ENCODE measurements around the gene ARHGEF10L.
"Not testable (repeated sequence)": the region's sequence is repeated elsewhere in the genome, so short reads cannot be mapped to it uniquely, and the experiment has no call there.

The ARHGEF10L gene

GRCh38 chr1:17539477-17540254, at the start of gene ARHGEF10L:
Gene ARHGEF10L (plus strand): TSS chr1:17539698. CDS start chr1:17580596, 40,898 bp downstream.
- Histone ChIP-seq H3K4me1 (ENCODE audit: control insufficient read depth, insufficient read depth, low read length) (peaks cover 20% of the 10 kb centered on the region), H3K27ac (ENCODE audit: low read depth, low read length) (peak within 1 kb of the TSS; percentile 84), H3K9ac (ENCODE audit: low read length) (peak within 1 kb of the TSS; percentile 88), H3K36me3 (ENCODE audit: control insufficient read depth, insufficient read depth, low read length) (no peaks in the 10 kb centered on the region), H3K27me3 (ENCODE audit: control insufficient read depth, insufficient read depth, low read length) (no peaks in the 10 kb centered on the region), H3K4me3 (ENCODE audit: low read length) (peak within 1 kb of the TSS; percentile 73)

GRCh38 chr1:17489768-17490417, 49.6 kb upstream of the ARHGEF10L start:
- not testable (repeated sequence) for H3K4me3 ChIP-seq (ENCODE audit: low read length); H3K9ac ChIP-seq (ENCODE audit: low read length); H3K27ac ChIP-seq (ENCODE audit: low read depth, low read length); H3K36me3 ChIP-seq (ENCODE audit: control insufficient read depth, insufficient read depth, low read length); H3K27me3 ChIP-seq (ENCODE audit: control insufficient read depth, insufficient read depth, low read length); H3K4me1 ChIP-seq (ENCODE audit: control insufficient read depth, insufficient read depth, low read length)

DNA sequence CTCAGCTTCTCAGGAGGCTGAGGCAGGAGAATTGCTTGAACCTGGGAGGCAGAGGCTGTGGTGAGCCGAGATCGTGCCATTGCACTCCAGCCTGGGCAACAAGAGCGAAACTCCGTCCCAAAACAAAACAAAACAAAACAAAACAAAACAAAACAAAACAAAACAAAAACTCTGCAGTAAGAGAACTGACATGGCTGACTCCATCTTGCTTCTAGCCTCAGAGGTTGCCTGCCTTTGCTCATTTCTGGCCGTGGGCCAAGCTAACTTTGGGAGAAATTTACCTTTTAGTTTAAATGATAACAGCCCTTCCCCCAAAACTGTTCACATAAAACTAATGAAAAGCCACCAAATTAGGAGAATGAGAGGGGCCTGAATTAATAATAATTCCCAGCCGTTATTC, 48.8 kb upstream of the ARHGEF10L start:
- not testable (repeated sequence) for H3K36me3 ChIP-seq (ENCODE audit: control insufficient read depth, insufficient read depth, low read length); H3K27ac ChIP-seq (ENCODE audit: low read depth, low read length); H3K4me1 ChIP-seq (ENCODE audit: control insufficient read depth, insufficient read depth, low read length); H3K4me3 ChIP-seq (ENCODE audit: low read length); H3K27me3 ChIP-seq (ENCODE audit: control insufficient read depth, insufficient read depth, low read length); H3K9ac ChIP-seq (ENCODE audit: low read length)

DNA sequence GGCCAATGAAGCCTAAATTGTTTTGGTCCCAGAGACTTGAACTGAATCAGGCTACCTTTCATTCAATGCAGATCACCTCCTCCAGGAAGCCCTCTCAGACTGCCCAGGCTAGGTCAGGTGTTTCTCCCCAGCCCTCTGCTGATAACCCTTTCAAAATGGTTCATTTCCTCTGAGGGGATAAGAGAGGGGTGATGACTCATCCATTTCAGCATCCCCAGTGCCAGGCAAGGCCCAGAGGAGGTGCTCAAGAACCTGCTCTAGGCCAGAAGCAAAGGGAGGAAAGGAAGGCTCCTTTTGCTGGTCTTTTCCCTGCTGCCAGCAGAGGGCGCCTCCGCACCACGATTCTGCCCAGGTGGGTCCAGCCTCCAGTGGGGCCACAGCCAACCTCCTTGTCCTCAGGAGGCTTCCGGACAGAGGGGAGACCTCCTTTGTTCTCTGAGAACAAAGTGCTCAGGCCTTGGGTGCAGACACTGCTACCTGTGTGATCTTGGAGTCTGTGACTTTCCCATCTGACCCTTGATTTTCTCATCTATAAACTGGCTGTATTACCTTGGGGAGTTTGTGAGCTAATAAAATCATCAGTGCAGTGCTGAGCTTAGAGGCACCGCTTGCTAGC, 45.3 kb upstream of the ARHGEF10L start:
- Histone ChIP-seq H3K27me3 (ENCODE audit: control insufficient read depth, insufficient read depth, low read length) (no peaks in the 10 kb centered on the region), H3K27ac (ENCODE audit: low read depth, low read length) (no peak overlapping the region), H3K36me3 (ENCODE audit: control insufficient read depth, insufficient read depth, low read length) (no peaks in the 10 kb centered on the region), H3K4me3 (ENCODE audit: low read length) (no peak overlapping the region), H3K4me1 (ENCODE audit: control insufficient read depth, insufficient read depth, low read length) (peaks cover under 1% of the 10 kb centered on the region), H3K9ac (ENCODE audit: low read length) (no peak overlapping the region)

DNA sequence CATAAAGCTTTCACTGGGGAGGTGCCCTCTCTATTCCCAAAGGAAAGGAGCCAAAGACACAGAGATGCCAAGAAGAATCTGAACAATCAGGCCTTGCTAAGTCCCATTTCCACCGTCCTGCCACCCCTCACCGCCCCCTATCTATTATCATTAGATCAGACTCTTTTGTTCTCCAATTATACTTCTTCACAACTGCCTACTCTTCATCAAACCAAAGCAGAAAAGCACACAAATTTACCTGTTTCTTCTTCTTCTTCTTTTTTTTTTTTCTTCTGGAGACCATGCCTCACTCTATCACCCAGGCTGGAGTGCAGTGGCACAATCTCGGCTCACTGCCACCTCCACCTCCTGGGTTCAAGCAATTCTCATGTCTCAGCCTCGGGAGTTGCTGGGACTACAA, 43.1 kb upstream of the ARHGEF10L start:
- Histone ChIP-seq H3K4me1 (ENCODE audit: control insufficient read depth, insufficient read depth, low read length) (no peaks in the 10 kb centered on the region), H3K27me3 (ENCODE audit: control insufficient read depth, insufficient read depth, low read length) (no peaks in the 10 kb centered on the region), H3K9ac (ENCODE audit: low read length) (no peak overlapping the region), H3K27ac (ENCODE audit: low read depth, low read length) (no peak overlapping the region), H3K36me3 (ENCODE audit: control insufficient read depth, insufficient read depth, low read length) (no peaks in the 10 kb centered on the region), H3K4me3 (ENCODE audit: low read length) (no peak overlapping the region)

DNA sequence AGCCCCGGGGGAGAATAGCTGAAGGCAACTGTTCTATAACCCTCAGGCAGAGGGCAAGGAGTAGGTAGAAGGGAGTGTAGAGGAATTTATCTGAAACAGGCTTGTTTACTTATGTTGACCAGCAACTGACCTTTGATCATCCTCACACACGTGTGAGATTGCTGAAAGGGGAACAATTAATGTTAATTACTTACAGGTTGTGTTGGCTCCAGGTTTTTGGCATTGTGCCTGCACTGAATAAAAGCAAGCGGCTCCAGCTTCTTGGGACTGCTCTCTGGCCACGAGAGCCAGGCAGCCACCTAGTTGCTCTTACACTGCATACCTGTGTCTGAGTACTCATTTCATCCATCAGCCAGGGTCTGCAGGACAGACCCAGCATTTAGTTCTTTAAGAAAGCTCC, 41.3 kb upstream of the ARHGEF10L start:
- H3K36me3 ChIP-seq (ENCODE audit: control insufficient read depth, insufficient read depth, low read length): no peaks in the 10 kb centered on the region
- no peak overlapping the region for H3K4me3 ChIP-seq (ENCODE audit: low read length)
- H3K27ac ChIP-seq (ENCODE audit: low read depth, low read length): no peak overlapping the region
- no peaks in the 10 kb centered on the region for H3K27me3 ChIP-seq (ENCODE audit: control insufficient read depth, insufficient read depth, low read length)
- H3K9ac ChIP-seq (ENCODE audit: low read length): no peak overlapping the region
- no peaks in the 10 kb centered on the region for H3K4me1 ChIP-seq (ENCODE audit: control insufficient read depth, insufficient read depth, low read length)

DNA sequence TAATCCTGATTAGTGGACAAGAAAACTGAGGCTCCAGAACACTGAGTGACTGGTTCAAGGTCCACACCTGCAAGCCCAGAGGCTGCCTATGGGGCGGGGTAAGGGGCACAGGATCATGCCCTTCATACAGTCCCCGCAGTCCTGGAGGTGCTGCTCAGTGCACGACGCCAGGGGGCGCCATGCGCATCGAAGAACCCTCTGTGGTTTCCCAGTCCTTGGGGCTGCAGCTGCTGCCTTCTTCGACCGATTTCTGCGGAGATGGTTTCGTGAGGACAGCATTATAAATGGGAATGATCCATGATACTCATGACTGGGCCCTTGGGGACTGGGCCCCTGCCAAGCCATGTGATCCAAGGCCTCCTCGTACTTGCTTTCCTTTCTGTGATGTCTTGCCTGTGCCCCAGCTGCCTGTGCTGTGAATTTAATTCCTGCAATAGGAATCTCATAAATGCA, 37.1 kb upstream of the ARHGEF10L start:
- no peaks in the 10 kb centered on the region for H3K4me1 ChIP-seq (ENCODE audit: control insufficient read depth, insufficient read depth, low read length)
- H3K4me3 ChIP-seq (ENCODE audit: low read length): no peak overlapping the region
- no peaks in the 10 kb centered on the region for H3K27me3 ChIP-seq (ENCODE audit: control insufficient read depth, insufficient read depth, low read length)
- H3K27ac ChIP-seq (ENCODE audit: low read depth, low read length): no peak overlapping the region
- no peaks in the 10 kb centered on the region for H3K36me3 ChIP-seq (ENCODE audit: control insufficient read depth, insufficient read depth, low read length)
- H3K9ac ChIP-seq (ENCODE audit: low read length): no peak overlapping the region

DNA sequence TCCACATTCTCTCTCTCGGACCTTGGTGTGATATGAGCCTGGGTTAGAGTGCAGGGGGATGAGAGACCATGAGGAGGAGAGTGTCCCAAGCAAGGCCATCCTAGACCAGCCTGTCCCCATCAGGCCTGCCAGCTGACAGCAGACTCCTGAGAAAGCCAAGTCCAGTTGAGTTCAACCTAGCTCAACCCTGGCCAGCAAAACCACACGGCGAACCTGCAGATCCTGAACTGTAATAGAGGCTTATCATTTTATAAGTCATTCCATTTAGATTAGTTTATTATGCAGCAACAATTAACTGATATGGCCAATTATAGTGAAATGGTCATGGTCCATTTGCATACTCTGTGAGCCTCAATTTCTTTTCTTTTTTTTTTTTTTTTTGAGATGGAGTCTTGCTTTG, 36.4 kb upstream of the ARHGEF10L start:
- Histone ChIP-seq H3K27ac (ENCODE audit: low read depth, low read length) (no peak overlapping the region), H3K9ac (ENCODE audit: low read length) (no peak overlapping the region), H3K4me1 (ENCODE audit: control insufficient read depth, insufficient read depth, low read length) (no peaks in the 10 kb centered on the region), H3K4me3 (ENCODE audit: low read length) (no peak overlapping the region), H3K27me3 (ENCODE audit: control insufficient read depth, insufficient read depth, low read length) (no peaks in the 10 kb centered on the region), H3K36me3 (ENCODE audit: control insufficient read depth, insufficient read depth, low read length) (no peaks in the 10 kb centered on the region)

DNA sequence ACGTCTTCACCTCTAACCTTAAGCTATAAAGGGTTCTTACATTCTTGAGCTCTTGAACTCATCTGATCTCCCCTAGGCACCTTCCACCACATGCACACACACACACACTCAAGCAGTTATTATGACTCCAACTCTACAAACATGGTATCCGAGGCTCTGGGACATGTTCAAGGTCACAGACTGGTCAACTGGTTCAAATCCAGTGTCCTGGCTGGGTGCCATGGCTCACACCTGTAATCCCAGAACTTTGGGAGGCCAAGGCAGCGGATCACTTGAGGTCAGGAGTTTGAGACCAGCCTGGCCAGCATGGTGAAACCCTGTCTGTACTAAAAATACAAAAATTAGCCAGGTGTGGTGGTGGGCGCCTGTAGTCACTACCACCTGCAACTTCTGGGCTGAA, 32.3 kb upstream of the ARHGEF10L start:
- H3K27ac ChIP-seq (ENCODE audit: low read depth, low read length); H3K9ac ChIP-seq (ENCODE audit: low read length); H3K4me1 ChIP-seq (ENCODE audit: control insufficient read depth, insufficient read depth, low read length); H3K27me3 ChIP-seq (ENCODE audit: control insufficient read depth, insufficient read depth, low read length); H3K36me3 ChIP-seq (ENCODE audit: control insufficient read depth, insufficient read depth, low read length); H3K4me3 ChIP-seq (ENCODE audit: low read length): not testable (repeated sequence)

DNA sequence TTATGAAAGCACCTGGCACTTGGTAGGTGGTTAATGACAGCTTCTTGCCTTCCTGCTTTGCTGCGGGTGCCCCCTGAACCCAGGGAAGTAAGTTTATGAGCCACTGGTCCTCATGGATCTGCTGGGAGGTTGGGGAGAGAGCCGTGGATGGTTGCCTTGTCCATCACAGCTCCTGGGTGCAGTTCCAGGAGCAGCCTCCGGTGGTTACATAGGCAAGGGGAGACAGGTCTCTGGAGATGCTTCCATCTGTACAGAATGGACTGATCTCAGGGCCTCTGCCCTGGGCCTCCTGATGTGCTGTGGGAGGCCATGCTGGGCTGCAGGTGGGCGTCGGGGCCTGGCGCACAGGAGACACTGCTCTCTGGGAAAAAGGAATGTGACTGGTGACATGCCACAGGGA, 31.6 kb upstream of the ARHGEF10L start:
- H3K4me3 ChIP-seq (ENCODE audit: low read length): no peak overlapping the region
- H3K4me1 ChIP-seq (ENCODE audit: control insufficient read depth, insufficient read depth, low read length): no peaks in the 10 kb centered on the region

GRCh38 chr1:17509363-17509762, 30.1 kb upstream of the ARHGEF10L start:
- H3K27ac ChIP-seq (ENCODE audit: low read depth, low read length): no peak overlapping the region
- no peak overlapping the region for H3K9ac ChIP-seq (ENCODE audit: low read length)
- H3K4me3 ChIP-seq (ENCODE audit: low read length): no peak overlapping the region
- no peaks in the 10 kb centered on the region for H3K36me3 ChIP-seq (ENCODE audit: control insufficient read depth, insufficient read depth, low read length)
- no peaks in the 10 kb centered on the region for H3K4me1 ChIP-seq (ENCODE audit: control insufficient read depth, insufficient read depth, low read length)
- H3K27me3 ChIP-seq (ENCODE audit: control insufficient read depth, insufficient read depth, low read length): no peaks in the 10 kb centered on the region

More for the DNA sequence above, 31.6 kb upstream of the ARHGEF10L start:
- Histone ChIP-seq H3K27me3 (ENCODE audit: control insufficient read depth, insufficient read depth, low read length) (no peaks in the 10 kb centered on the region), H3K9ac (ENCODE audit: low read length) (no peak overlapping the region), H3K27ac (ENCODE audit: low read depth, low read length) (no peak overlapping the region), H3K36me3 (ENCODE audit: control insufficient read depth, insufficient read depth, low read length) (no peaks in the 10 kb centered on the region)

DNA sequence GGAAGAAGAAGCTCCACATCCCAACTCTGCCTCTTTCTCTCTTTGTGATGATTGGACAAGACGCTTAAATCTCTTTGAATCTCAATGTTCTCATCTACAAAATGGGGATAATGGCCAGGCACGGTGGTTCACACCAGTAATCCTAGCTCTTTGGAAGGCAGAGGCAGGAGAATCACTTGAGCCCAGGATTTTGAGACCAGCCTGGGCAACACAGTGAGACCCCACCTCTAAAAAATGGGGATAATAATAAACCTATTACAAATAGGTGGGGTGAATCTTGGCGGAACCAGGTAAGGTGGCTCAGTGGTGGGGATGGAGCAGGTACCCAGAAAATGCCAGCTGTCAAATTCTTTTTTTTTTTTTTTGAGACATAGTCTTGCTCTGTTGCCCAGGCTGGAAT, 29.4 kb upstream of the ARHGEF10L start:
- no peaks in the 10 kb centered on the region for H3K4me1 ChIP-seq (ENCODE audit: control insufficient read depth, insufficient read depth, low read length)
- H3K36me3 ChIP-seq (ENCODE audit: control insufficient read depth, insufficient read depth, low read length): no peaks in the 10 kb centered on the region
- no peak overlapping the region for H3K9ac ChIP-seq (ENCODE audit: low read length)
- no peaks in the 10 kb centered on the region for H3K27me3 ChIP-seq (ENCODE audit: control insufficient read depth, insufficient read depth, low read length)
- H3K4me3 ChIP-seq (ENCODE audit: low read length): no peak overlapping the region
- no peak overlapping the region for H3K27ac ChIP-seq (ENCODE audit: low read depth, low read length)
